Psoas muscle (tissue), 8 donors: ENCODE results near the gene HTR3A. TPM values are rescaled to one million over a fixed set of nuclear protein-coding genes. Genes with fewer than 3 reads are reported as not detected.

Experiments used
- ATAC-seq, 4 donors: fragments of 200-7000 bp; cut with Tn5 transposase; one replicate each; pipeline ENCODE4 v1.9.1; 2020; ENCODE audit warnings: moderate library complexity in 3 of 4, mild to moderate bottlenecking in 2 of 4
- DNase-seq, 2 donors: peaks; one replicate each; pipeline ENCODE4 v3.0.0-alpha.2; 2020
- H3K27ac ChIP-seq: fragments of 200-600 bp; one replicate; pipeline ENCODE4 v1.8.0; 2022
- H3K27me3 ChIP-seq, 3 donors: fragments of 200-600 bp in 1 of 3; one replicate each; pipeline versions ENCODE4 v1.6.1 to v1.8.0; 2013 to 2022; ENCODE audit warnings: low read length in 2 of 3, mild to moderate bottlenecking in 2 of 3, moderate library complexity in 1 of 3; ENCODE audit not compliant: insufficient read depth in 3 of 3
- H3K36me3 ChIP-seq, 2 donors: fragments of 200-600 bp in 1 of 2; one replicate each; pipeline versions ENCODE4 v1.6.1 to v1.8.0; 2013 to 2022; ENCODE audit warnings: low read depth in 1 of 2, mild to moderate bottlenecking in 1 of 2, moderate library complexity in 1 of 2; ENCODE audit not compliant: insufficient read depth in 1 of 2
- H3K4me1 ChIP-seq: fragments of 200-600 bp; one replicate; pipeline ENCODE4 v1.8.0; 2022
- H3K4me3 ChIP-seq: fragments of 200-600 bp; one replicate; pipeline ENCODE4 v1.8.0; 2022; ENCODE audit warnings: mild to moderate bottlenecking
- H3K9me3 ChIP-seq: fragments of 200-600 bp; one replicate; pipeline ENCODE4 v1.8.0; 2022
- CTCF ChIP-seq: fragments of 200-600 bp; IDR thresholded peaks from one replicate; pipeline ENCODE4 v1.8.0; 2022; ENCODE audit warnings: antibody characterized with exemption
- WGBS, 3 donors: extraction: QIAGEN DNeasy Blood & Tissue Kit; methylation state at CpG; one replicate each; pipeline versions ENCODE4 v1.1.6 to v1.1.7; 2013; 5-methylcytosine and 5-hydroxymethylcytosine counted together
- intact Hi-C, 2 donors: fragments of 100-400 bp; cut with DNase I; formaldehyde crosslinking; loops; one replicate each; pipeline versions ENCODE4 v1.11.0 to v1.14.2; 2022
- polyA plus RNA-seq, 3 donors: library from polyadenylated mRNA; stranded (reverse); fragments of 200-250 nt; gene quantifications; one replicate each; pipeline ENCODE4 v1.2.3, GENCODE V29; 2013
- total RNA-seq, 4 donors: library from RNA; stranded (reverse); fragmentation: NEBNext Ultra II Directional in 2 of 4; extraction: Animal tissue kit (Norgen Biotek cat#: 25700) in 2 of 4; gene quantifications; one replicate each; pipeline versions ENCODE4 v1.2.1 to v1.2.4, GENCODE V29; 2021 to 2023
- donor health status: healthy with polysubstance abuse.
- donor health status: DM: no; HTN: no; CAD: no; lungs with moderate emphysema.
- donor health status: Bipolar disorder and iron deficiency.
- donor health status: healthy.
- donor health status: DM: yes; HTN: yes; CAD: no.
- donor health status: DM: no; HTN: no; CAD: no.
- donor health status: DM: no; HTN: no; CAD: no.
- donor health status: DM: yes; HTN: yes; CAD: no.

HTR3A gene
- total and polyA plus RNA-seq, 7 donors = 0.03 to 1.4 TPM; not detected in 5

GRCh38 chr11:113980785-113981184, 5.9 kb downstream of the HTR3A start:
- ATAC-seq (no peak), DNase-seq (no peak)
- Histone ChIP-seq H3K4me1 (no peaks in the 10 kb centered on the region), H3K27ac (no peak overlapping the region), H3K36me3 (no peaks in the 10 kb centered on the region), H3K4me3 (no peak overlapping the region), H3K27me3 (peaks cover 0 to 13% (median 6%) of the 10 kb centered on the region in 3 donors), H3K9me3 (no peaks in the 10 kb centered on the region)
- TF ChIP-seq CTCF = no peak
- intact Hi-C loops = no loop called here
- WGBS, 3 donors = 69 to 77% (median 72%) methylated on average over 6 of the region's 6 CpGs

DNA sequence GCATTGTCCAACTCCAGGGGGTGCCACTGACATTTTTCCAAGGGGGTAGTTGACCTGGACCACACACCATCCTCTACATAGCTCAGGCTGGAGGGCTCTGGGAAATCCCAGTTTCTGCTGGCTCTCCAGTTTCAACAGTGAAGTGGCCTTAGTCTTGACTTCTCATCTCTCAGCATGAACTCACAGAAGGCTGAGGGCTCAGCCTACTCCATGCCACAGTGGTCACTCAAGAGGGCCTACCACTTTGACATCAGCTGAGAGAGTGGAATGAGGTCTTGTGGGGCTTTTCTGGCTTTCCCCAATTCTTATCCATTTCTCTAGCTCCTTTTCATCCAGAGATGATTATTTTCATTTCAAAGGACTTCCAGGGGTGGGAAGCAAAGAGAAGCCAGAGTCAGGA, 7.4 kb downstream of the HTR3A start:
- Histone ChIP-seq H3K36me3 (no peaks in the 10 kb centered on the region), H3K27ac (no peak overlapping the region), H3K27me3 (peaks cover 0 to 13% (median 10%) of the 10 kb centered on the region in 3 donors), H3K9me3 (no peaks in the 10 kb centered on the region), H3K4me3 (no peak overlapping the region), H3K4me1 (no peaks in the 10 kb centered on the region)
- intact Hi-C loops = no loop called here
- no peak for TF ChIP-seq CTCF
- ATAC-seq (no peak), DNase-seq (no peak)

DNA sequence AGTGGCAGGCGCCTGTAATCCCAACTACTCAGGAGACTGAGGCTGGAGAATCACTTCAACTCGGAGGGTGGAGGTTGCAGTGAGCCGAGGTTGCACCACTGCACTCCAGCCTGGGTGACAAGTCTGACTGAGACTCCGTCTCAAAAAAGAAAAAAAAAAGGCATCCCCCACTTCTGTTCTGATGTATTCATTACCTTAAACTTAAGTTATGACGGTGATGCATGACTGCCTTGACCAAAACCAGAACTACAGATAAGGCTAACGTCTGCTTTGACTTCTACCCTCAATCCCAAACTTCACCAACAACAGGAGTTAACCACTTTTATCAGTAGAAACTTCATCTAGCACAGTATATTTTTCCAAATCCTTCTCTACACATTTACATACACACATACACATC, 9.9 kb downstream of the HTR3A start:
- TF ChIP-seq CTCF = no peak
- Histone ChIP-seq H3K27ac (no peak overlapping the region), H3K9me3 (no peaks in the 10 kb centered on the region), H3K27me3 (peaks cover 0 to 8% (median 7%) of the 10 kb centered on the region in 3 donors), H3K36me3 (no peaks in the 10 kb centered on the region), H3K4me1 (no peaks in the 10 kb centered on the region), H3K4me3 (no peak overlapping the region)
- DNase-seq = no peak
- WGBS, 3 donors = 69 to 80% (median 74%) methylated on average over 5 to 6 of the region's 6 CpGs
- intact Hi-C loops = no loop called here
- ATAC-seq = no peak

- DNase-seq = no peak
- 81 to 84% (median 84%) methylated on average over 4 of the region's 4 CpGs for WGBS, 3 donors
These were observed 11.0 kb downstream of the HTR3A start for GRCh38 chr11:113985906-113986305.

More at GRCh38 chr11:113985906-113986305, 11.0 kb downstream of the HTR3A start:
- Histone ChIP-seq H3K27me3 (peaks cover 0 to 9% (median 7%) of the 10 kb centered on the region in 3 donors), H3K36me3 (no peaks in the 10 kb centered on the region), H3K4me3 (no peak overlapping the region), H3K27ac (no peak overlapping the region), H3K9me3 (no peaks in the 10 kb centered on the region), H3K4me1 (no peaks in the 10 kb centered on the region)
- no peak for ATAC-seq
- intact Hi-C loops = no loop called here
- TF ChIP-seq CTCF = no peak
